ENCODE data around the gene GNAQ. TPM values are rescaled to one million over a fixed set of nuclear protein-coding genes. Genes with fewer than 3 reads are reported as not detected.
"Not testable (repeated sequence)": the region's sequence is repeated elsewhere in the genome, so short reads cannot be mapped to it uniquely, and the experiment has no call there.

GNAQ gene
- total RNA-seq, 1 experiment from 2014 or later: 28.6 TPM

GRCh38 chr9:77885104-77885672 is 146.4 kb downstream of the GNAQ start:
- no peak for DNase-seq (ENCODE audit: extremely low read depth, low read depth)

- no peak for DNase-seq (ENCODE audit: extremely low read depth, low read depth)
These were observed 147.5 kb downstream of the GNAQ start for GRCh38 chr9:77883846-77884771.

- DNase-seq (ENCODE audit: extremely low read depth, low read depth): no peak
These were observed 148.5 kb downstream of the GNAQ start for GRCh38 chr9:77883133-77883532.

- DNase-seq (ENCODE audit: extremely low read depth, low read depth): no peak
These were observed 149.3 kb downstream of the GNAQ start for GRCh38 chr9:77882294-77882693.

DNA sequence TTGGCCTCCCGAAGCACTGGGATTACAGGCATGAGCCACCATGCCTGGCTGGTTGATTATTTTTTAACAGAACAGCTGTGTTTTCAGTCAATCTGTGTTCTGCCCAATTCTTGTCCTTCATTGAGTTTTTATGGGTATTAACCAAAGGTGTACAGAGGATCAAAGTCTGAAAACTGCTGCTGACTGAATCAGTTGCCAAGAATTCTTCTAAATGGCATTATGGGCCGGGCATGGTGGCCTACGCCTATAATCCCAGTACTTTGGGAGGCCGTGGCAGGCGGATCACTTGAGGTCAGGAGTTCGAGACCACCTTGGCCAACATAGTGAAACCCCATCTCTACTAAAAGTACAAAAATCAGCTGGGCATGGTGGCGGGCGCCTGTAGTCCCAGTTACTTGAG is 150.0 kb downstream of the GNAQ start:
- DNase-seq (ENCODE audit: extremely low read depth, low read depth): not testable (repeated sequence)

DNA sequence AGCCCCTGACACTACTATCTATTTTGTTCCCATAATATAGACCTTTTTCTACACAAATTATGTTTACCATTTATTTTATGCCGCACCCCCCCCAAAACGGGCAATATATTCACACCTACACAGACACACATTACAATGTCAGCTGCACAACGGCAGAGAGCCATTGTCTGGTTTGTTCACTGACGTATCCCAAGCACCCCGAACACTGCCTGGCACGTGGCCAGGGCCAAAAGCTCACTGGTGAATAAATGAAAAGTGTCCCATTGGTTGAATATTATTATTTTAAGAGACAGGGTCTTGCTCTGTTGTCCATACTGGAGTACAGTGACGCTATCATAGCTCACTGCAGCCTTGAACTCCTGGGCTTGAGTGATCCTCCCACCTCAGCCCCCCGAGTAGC is 150.5 kb downstream of the GNAQ start:
- DNase-seq (ENCODE audit: extremely low read depth, low read depth): no peak

DNA sequence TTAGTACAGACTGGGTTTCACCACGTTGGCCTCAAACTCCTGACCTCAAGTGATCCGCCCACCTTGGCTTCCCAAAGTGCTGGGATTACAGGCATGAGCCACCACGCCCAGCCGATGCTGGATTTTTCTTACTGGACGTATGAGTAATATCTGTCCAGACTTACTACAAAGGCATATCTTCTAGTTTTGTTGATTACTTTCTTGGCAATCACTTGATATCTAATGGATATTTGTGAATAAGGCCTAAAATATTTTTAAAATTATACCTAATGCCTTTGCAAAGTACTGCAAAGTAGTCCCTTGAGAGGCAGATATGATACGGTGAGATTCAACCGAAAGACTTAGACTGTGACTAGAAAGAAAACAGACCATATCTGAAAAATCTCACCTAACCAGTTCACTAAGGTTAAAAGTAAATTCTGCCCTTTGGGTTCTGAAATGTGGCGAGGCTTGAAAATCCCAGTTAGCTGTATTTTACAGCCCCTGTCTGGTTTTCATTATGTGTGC is 152.1 kb downstream of the GNAQ start:
- DNase-seq (ENCODE audit: extremely low read depth, low read depth): no peak

GRCh38 chr9:77878793-77879192 is 152.8 kb downstream of the GNAQ start:
- not testable (repeated sequence) for DNase-seq (ENCODE audit: extremely low read depth, low read depth)

- DNase-seq (ENCODE audit: extremely low read depth, low read depth): no peak
These were observed 153.6 kb downstream of the GNAQ start for GRCh38 chr9:77877976-77878375.

- DNase-seq (ENCODE audit: extremely low read depth, low read depth): no peak
These were observed 155.0 kb downstream of the GNAQ start for GRCh38 chr9:77876590-77876989.

DNA sequence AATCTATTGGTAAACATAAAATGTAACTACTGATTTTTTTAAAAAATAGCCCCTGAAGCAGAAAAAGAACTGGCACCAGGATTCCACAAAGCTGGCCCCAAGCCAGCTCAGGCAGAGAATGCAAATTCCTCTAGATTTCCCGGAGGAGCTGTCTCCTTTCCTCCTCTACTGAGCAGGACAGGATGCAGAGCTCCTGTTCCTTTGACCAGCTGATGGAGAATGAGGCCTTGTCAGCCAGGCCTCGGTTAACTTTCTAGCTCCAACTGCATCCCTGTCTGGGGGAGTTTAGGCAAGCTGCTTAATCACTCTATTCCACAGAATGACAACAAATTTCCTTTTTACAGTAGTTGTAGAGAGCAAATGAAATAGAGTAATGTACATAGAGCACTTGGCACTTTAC is 155.5 kb downstream of the GNAQ start:
- no peak for DNase-seq (ENCODE audit: extremely low read depth, low read depth)

DNA sequence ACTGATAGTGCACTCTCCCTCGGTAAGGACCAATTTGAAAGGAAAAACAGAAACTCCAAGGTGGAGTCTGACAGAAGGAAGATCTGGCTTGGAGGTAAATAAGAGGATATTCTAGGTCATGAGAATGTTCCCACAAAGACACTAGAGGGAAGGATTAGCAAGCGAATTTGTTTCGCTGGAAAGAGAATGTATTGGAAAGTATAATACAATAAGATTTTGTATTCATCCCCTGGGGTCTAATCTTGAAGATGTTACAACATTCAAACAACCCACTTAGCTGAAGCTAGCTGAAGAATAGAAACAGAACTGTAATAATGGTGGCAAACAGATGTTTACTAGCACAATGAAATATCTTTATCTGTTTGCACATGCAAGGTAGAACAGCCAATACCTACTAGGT is 158.7 kb downstream of the GNAQ start:
- no peak for DNase-seq (ENCODE audit: extremely low read depth, low read depth)

DNA sequence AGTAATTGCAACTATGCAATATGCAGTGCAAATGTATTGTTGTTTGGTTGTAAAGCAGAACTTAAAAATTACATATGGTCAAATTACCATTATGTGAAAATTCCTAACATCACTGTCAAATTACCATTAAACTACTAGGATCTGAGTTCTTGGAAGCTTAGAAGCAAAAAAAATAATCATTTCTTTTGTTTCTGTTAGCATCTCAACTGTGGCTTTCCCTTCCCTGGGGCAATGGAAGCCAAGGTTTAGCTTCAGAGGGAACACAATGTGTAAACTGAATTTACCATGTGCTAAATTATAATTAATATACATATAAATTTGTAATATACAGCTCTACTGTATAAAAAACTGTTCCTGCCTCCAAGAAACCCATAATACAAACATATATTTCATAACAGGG is 159.4 kb downstream of the GNAQ start:
- no peak for DNase-seq (ENCODE audit: extremely low read depth, low read depth)

DNA sequence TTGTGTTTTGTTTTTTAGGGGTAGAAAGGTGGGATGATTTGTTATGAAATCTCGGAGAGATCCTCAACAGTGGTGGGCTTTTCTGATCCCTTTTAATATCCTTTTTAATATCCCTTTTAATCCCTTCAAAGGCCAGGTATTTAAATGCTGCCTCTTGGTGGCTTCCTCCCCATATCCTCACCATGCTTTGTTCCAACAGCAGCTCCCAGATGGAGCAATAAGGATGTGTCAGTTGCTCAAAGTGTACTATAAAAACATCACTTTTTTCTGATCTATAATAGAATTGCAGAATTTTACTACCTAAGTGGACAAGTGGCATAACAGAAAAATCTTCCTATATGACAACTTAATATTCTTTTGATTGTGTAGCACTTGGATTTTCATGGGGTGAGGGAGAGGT is 160.1 kb downstream of the GNAQ start:
- DNase-seq (ENCODE audit: extremely low read depth, low read depth): no peak

- DNase-seq (ENCODE audit: extremely low read depth, low read depth): no peak
These were observed 164.7 kb downstream of the GNAQ start for GRCh38 chr9:77866878-77867277.

- no peak for DNase-seq (ENCODE audit: extremely low read depth, low read depth)
These were observed 166.1 kb downstream of the GNAQ start for GRCh38 chr9:77865385-77866047.

GRCh38 chr9:77864211-77864889 is 167.3 kb downstream of the GNAQ start:
- no peak for DNase-seq (ENCODE audit: extremely low read depth, low read depth)

GRCh38 chr9:77863638-77864037 is 168.0 kb downstream of the GNAQ start:
- not testable (repeated sequence) for DNase-seq (ENCODE audit: extremely low read depth, low read depth)

DNA sequence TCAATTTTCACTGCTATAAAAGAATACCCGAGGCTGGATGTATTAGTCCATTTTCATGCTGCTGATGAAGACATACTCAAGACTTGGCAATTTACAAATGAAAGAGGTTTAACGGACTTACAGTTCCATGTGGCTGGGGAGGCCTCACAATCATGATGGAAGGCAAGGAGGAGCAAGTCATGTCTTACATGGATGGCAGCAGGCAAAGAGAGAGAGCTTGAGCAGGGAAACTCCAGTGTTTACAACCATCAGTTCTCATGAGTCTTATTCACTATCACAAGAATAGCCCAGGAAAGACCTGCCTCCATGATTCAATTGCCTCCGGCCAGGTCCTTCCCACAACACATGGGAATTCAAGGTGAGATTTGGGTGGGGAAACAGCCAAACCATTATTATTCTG is 170.7 kb downstream of the GNAQ start:
- DNase-seq (ENCODE audit: extremely low read depth, low read depth): not testable (repeated sequence)

GRCh38 chr9:77857513-77858259 is 173.9 kb downstream of the GNAQ start:
- no peak for DNase-seq (ENCODE audit: extremely low read depth, low read depth)

Measured in NCI-H460 (cell line).